ACHN (cell line): ENCODE results near the gene CASP14.
A peak's percentile ranks its signal among the peaks of the same experiment; 100 is the strongest.

Source experiments
- DNase-seq: peaks from one replicate; pipeline ENCODE4 v3.0.0-alpha.2; 2015
- in situ Hi-C: cut with HindIII; loops from 2 replicates; pipeline ENCODE4 v1.10.0; 2017; ENCODE audit warnings: low sequenced_read_pairs, low pct_ligation_motif_present, low pct_unique_long_range_greater_than_20kb

Gene CASP14

GRCh38 chr19:15107061-15108010, 58.1 kb downstream of the CASP14 start, which contains the start of gene SYDE1:
SYDE1 (plus strand) TSS chr19:15107401; CDS start chr19:15107434, 33 bp downstream.
- DNase-seq, result peak; percentile 71
- in situ Hi-C loops, result no loop called here
